ENCODE data around the gene CASP12.

Gene CASP12

DNA sequence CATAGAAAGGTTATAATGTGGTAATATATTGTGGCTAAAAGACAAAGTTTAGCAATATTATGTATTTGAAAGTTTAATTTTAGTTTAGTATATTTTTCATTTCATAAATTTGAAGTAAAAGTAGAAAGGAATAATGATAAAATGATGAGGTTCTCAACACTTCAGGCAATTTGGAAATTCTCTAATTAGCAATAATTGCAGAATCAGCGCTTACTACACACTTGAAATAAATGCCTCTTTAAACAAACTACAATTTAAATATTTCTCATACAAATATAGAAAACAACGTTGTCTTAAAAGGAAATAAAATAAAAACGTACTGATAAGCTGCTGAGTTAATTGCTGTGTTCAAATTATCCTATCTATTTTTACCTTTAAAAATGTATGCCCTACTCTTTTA lies 25.9 kb downstream of the CASP12 start:
- no peak overlapping the region for H3K23ac ChIP-seq (ENCODE audit: low read length)
- H2BK15ac ChIP-seq (replicated peaks; ENCODE audit: low read depth): no peak overlapping the region
- no peak overlapping the region for H4K8ac ChIP-seq (ENCODE audit: low read depth, low read length)
- H3K56ac ChIP-seq (ENCODE audit: low read length): no peak overlapping the region
- H3K4me2 ChIP-seq (ENCODE audit: low read length): no peak overlapping the region
- WGBS (ENCODE audit: extremely low coverage, insufficient coverage, low lambda C conversion rate): 100% methylated on average over 2 of the region's 3 CpGs
- no peak overlapping the region for H3K27ac ChIP-seq (ENCODE audit: low read depth, low read length)
- no peak overlapping the region for H3K4me3 ChIP-seq (ENCODE audit: low read length)
- H3K4ac ChIP-seq (ENCODE audit: low read depth, low read length): no peak overlapping the region
- H3K36me3 ChIP-seq (ENCODE audit: control insufficient read depth, insufficient read depth, low read length): no peaks in the 10 kb centered on the region
- no peak overlapping the region for H2AK5ac ChIP-seq (ENCODE audit: low read length)
- H3K4me1 ChIP-seq (ENCODE audit: control insufficient read depth, low read depth, low read length): no peaks in the 10 kb centered on the region
- no peak overlapping the region for H3K9ac ChIP-seq (ENCODE audit: low read length)
- no peak overlapping the region for H2BK120ac ChIP-seq (ENCODE audit: low read depth, low read length)
- no peak overlapping the region for H3K18ac ChIP-seq (ENCODE audit: low read length)
- DNase-seq: no peak
- H3K27me3 ChIP-seq (ENCODE audit: insufficient read depth, low read length, poor library complexity): no peaks in the 10 kb centered on the region
- no peak overlapping the region for H2BK5ac ChIP-seq (ENCODE audit: low read length)
- H4K5ac ChIP-seq (ENCODE audit: low read length): no peak overlapping the region
- H3K79me2 ChIP-seq (ENCODE audit: control insufficient read depth, insufficient read depth, low read length): no peaks in the 10 kb centered on the region
- no peaks in the 10 kb centered on the region for H3K79me1 ChIP-seq (ENCODE audit: low read length)

GRCh38 chr11:104870910-104871309 lies 27.4 kb downstream of the CASP12 start:
- Histone ChIP-seq H3K56ac (ENCODE audit: low read length) (no peak overlapping the region), H3K36me3 (ENCODE audit: control insufficient read depth, insufficient read depth, low read length) (no peaks in the 10 kb centered on the region), H3K79me2 (ENCODE audit: control insufficient read depth, insufficient read depth, low read length) (no peaks in the 10 kb centered on the region), H3K9ac (ENCODE audit: low read length) (no peak overlapping the region), H3K79me1 (ENCODE audit: low read length) (no peaks in the 10 kb centered on the region), H3K4ac (ENCODE audit: low read depth, low read length) (no peak overlapping the region), H4K5ac (ENCODE audit: low read length) (no peak overlapping the region), H3K4me2 (ENCODE audit: low read length) (no peak overlapping the region), H3K4me3 (ENCODE audit: low read length) (no peak overlapping the region), H2BK15ac (replicated peaks; ENCODE audit: low read depth) (no peak overlapping the region), H3K27me3 (ENCODE audit: insufficient read depth, low read length, poor library complexity) (no peaks in the 10 kb centered on the region), H3K23ac (ENCODE audit: low read length) (no peak overlapping the region), H4K8ac (ENCODE audit: low read depth, low read length) (no peak overlapping the region), H2BK120ac (ENCODE audit: low read depth, low read length) (no peak overlapping the region), H2AK5ac (ENCODE audit: low read length) (no peak overlapping the region), H3K27ac (ENCODE audit: low read depth, low read length) (no peak overlapping the region), H2BK5ac (ENCODE audit: low read length) (no peak overlapping the region), H3K18ac (ENCODE audit: low read length) (no peak overlapping the region), H3K4me1 (ENCODE audit: control insufficient read depth, low read depth, low read length) (no peaks in the 10 kb centered on the region)
- DNase-seq: no peak

DNA sequence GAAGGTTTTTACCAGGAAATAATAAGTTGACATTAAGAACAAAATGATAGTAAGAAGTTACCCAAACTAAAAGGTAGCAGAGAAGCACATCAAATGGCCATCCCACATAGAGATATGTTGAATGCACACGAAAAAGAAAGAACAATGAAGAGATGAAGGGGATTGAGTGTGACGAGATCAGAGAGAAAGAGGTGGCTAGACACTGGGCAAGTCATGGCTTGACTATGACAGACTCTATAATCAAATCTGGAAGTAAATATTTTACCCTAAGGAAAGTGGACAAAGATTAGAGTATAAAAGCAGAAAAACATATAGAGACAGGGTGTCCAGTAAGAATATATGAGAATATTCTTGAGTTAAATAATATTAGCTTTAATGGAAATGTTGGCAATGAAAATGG lies 31.4 kb downstream of the CASP12 start:
- no peak overlapping the region for H2AK5ac ChIP-seq (ENCODE audit: low read length)
- H3K4me2 ChIP-seq (ENCODE audit: low read length): no peak overlapping the region
- no peak overlapping the region for H2BK5ac ChIP-seq (ENCODE audit: low read length)
- H3K18ac ChIP-seq (ENCODE audit: low read length): no peak overlapping the region
- H3K4ac ChIP-seq (ENCODE audit: low read depth, low read length): no peak overlapping the region
- no peak overlapping the region for H2BK120ac ChIP-seq (ENCODE audit: low read depth, low read length)
- no peaks in the 10 kb centered on the region for H3K79me2 ChIP-seq (ENCODE audit: control insufficient read depth, insufficient read depth, low read length)
- WGBS (ENCODE audit: extremely low coverage, insufficient coverage, low lambda C conversion rate): no CpG with 5 or more reads among the region's 2 CpGs
- H3K36me3 ChIP-seq (ENCODE audit: control insufficient read depth, insufficient read depth, low read length): no peaks in the 10 kb centered on the region
- H4K5ac ChIP-seq (ENCODE audit: low read length): no peak overlapping the region
- no peaks in the 10 kb centered on the region for H3K4me1 ChIP-seq (ENCODE audit: control insufficient read depth, low read depth, low read length)
- no peak overlapping the region for H3K23ac ChIP-seq (ENCODE audit: low read length)
- no peak overlapping the region for H3K4me3 ChIP-seq (ENCODE audit: low read length)
- no peak overlapping the region for H4K8ac ChIP-seq (ENCODE audit: low read depth, low read length)
- H3K27me3 ChIP-seq (ENCODE audit: insufficient read depth, low read length, poor library complexity): no peaks in the 10 kb centered on the region
- H3K79me1 ChIP-seq (ENCODE audit: low read length): no peaks in the 10 kb centered on the region
- no peak for DNase-seq
- no peak overlapping the region for H3K27ac ChIP-seq (ENCODE audit: low read depth, low read length)
- no peak overlapping the region for H3K56ac ChIP-seq (ENCODE audit: low read length)
- H2BK15ac ChIP-seq (replicated peaks; ENCODE audit: low read depth): no peak overlapping the region
- no peak overlapping the region for H3K9ac ChIP-seq (ENCODE audit: low read length)

GRCh38 chr11:104858882-104859775 lies 39.1 kb downstream of the CASP12 start:
- Histone ChIP-seq H3K79me1 (ENCODE audit: low read length) (no peaks in the 10 kb centered on the region), H3K79me2 (ENCODE audit: control insufficient read depth, insufficient read depth, low read length) (no peaks in the 10 kb centered on the region), H4K5ac (ENCODE audit: low read length) (no peak overlapping the region), H2AK5ac (ENCODE audit: low read length) (no peak overlapping the region), H2BK5ac (ENCODE audit: low read length) (no peak overlapping the region), H2BK15ac (replicated peaks; ENCODE audit: low read depth) (no peak overlapping the region), H2BK120ac (ENCODE audit: low read depth, low read length) (no peak overlapping the region), H3K27ac (ENCODE audit: low read depth, low read length) (no peak overlapping the region), H3K4ac (ENCODE audit: low read depth, low read length) (no peak overlapping the region), H3K4me2 (ENCODE audit: low read length) (no peak overlapping the region), H3K23ac (ENCODE audit: low read length) (no peak overlapping the region), H3K9ac (ENCODE audit: low read length) (no peak overlapping the region), H4K8ac (ENCODE audit: low read depth, low read length) (no peak overlapping the region), H3K36me3 (ENCODE audit: control insufficient read depth, insufficient read depth, low read length) (no peaks in the 10 kb centered on the region), H3K4me1 (ENCODE audit: control insufficient read depth, low read depth, low read length) (no peaks in the 10 kb centered on the region), H3K56ac (ENCODE audit: low read length) (no peak overlapping the region), H3K18ac (ENCODE audit: low read length) (no peak overlapping the region), H3K4me3 (ENCODE audit: low read length) (no peak overlapping the region), H3K27me3 (ENCODE audit: insufficient read depth, low read length, poor library complexity) (no peaks in the 10 kb centered on the region)
- WGBS (ENCODE audit: extremely low coverage, insufficient coverage, low lambda C conversion rate): no CpG with 5 or more reads among the region's 7 CpGs
- DNase-seq: no peak

DNA sequence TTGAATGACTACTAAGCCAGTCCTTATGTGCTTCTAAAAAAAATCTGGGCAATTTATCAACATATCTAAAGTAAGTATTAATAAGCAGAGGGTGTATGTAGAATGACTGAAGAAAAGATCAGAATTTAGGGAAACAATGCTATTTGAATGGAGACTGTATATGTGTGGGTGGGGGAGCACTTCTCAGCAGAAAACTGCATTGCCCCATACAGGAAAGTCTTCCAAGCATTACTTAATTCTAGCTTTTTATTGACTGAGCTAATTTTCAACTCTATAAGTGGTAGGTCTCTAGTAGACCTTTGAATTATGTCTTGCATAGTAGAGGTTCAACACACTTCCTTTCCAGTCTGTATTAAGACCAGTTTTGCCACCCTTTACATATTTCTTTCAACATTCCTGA lies 41.7 kb downstream of the CASP12 start:
- H3K27ac ChIP-seq (ENCODE audit: low read depth, low read length): no peak overlapping the region
- H3K18ac ChIP-seq (ENCODE audit: low read length): no peak overlapping the region
- no peak overlapping the region for H4K5ac ChIP-seq (ENCODE audit: low read length)
- H3K4ac ChIP-seq (ENCODE audit: low read depth, low read length): no peak overlapping the region
- no peak overlapping the region for H3K4me3 ChIP-seq (ENCODE audit: low read length)
- no peaks in the 10 kb centered on the region for H3K79me2 ChIP-seq (ENCODE audit: control insufficient read depth, insufficient read depth, low read length)
- H3K27me3 ChIP-seq (ENCODE audit: insufficient read depth, low read length, poor library complexity): no peaks in the 10 kb centered on the region
- no peak overlapping the region for H2BK120ac ChIP-seq (ENCODE audit: low read depth, low read length)
- H2BK5ac ChIP-seq (ENCODE audit: low read length): no peak overlapping the region
- no peaks in the 10 kb centered on the region for H3K4me1 ChIP-seq (ENCODE audit: control insufficient read depth, low read depth, low read length)
- H4K8ac ChIP-seq (ENCODE audit: low read depth, low read length): no peak overlapping the region
- H3K4me2 ChIP-seq (ENCODE audit: low read length): no peak overlapping the region
- no peak for DNase-seq
- H3K23ac ChIP-seq (ENCODE audit: low read length): no peak overlapping the region
- H2AK5ac ChIP-seq (ENCODE audit: low read length): no peak overlapping the region
- no peaks in the 10 kb centered on the region for H3K79me1 ChIP-seq (ENCODE audit: low read length)
- H2BK15ac ChIP-seq (replicated peaks; ENCODE audit: low read depth): no peak overlapping the region
- no peaks in the 10 kb centered on the region for H3K36me3 ChIP-seq (ENCODE audit: control insufficient read depth, insufficient read depth, low read length)
- no peak overlapping the region for H3K9ac ChIP-seq (ENCODE audit: low read length)
- H3K56ac ChIP-seq (ENCODE audit: low read length): no peak overlapping the region

- no peak overlapping the region for H3K27ac ChIP-seq (ENCODE audit: low read depth, low read length)
- H3K27me3 ChIP-seq (ENCODE audit: insufficient read depth, low read length, poor library complexity): no peaks in the 10 kb centered on the region
- H2BK15ac ChIP-seq (replicated peaks; ENCODE audit: low read depth): no peak overlapping the region
- no peak for DNase-seq
- H3K79me2 ChIP-seq (ENCODE audit: control insufficient read depth, insufficient read depth, low read length): no peaks in the 10 kb centered on the region
- H3K79me1 ChIP-seq (ENCODE audit: low read length): no peaks in the 10 kb centered on the region
- H3K23ac ChIP-seq (ENCODE audit: low read length): no peak overlapping the region
- H3K4me1 ChIP-seq (ENCODE audit: control insufficient read depth, low read depth, low read length): no peaks in the 10 kb centered on the region
- H3K4ac ChIP-seq (ENCODE audit: low read depth, low read length): no peak overlapping the region
- no CpG with 5 or more reads among the region's 2 CpGs for WGBS (ENCODE audit: extremely low coverage, insufficient coverage, low lambda C conversion rate)
- H2AK5ac ChIP-seq (ENCODE audit: low read length): no peak overlapping the region
- H3K36me3 ChIP-seq (ENCODE audit: control insufficient read depth, insufficient read depth, low read length): no peaks in the 10 kb centered on the region
- no peak overlapping the region for H3K56ac ChIP-seq (ENCODE audit: low read length)
- no peak overlapping the region for H3K18ac ChIP-seq (ENCODE audit: low read length)
- H4K5ac ChIP-seq (ENCODE audit: low read length): no peak overlapping the region
- no peak overlapping the region for H3K9ac ChIP-seq (ENCODE audit: low read length)
- no peak overlapping the region for H4K8ac ChIP-seq (ENCODE audit: low read depth, low read length)
- no peak overlapping the region for H2BK120ac ChIP-seq (ENCODE audit: low read depth, low read length)
- H2BK5ac ChIP-seq (ENCODE audit: low read length): no peak overlapping the region
- no peak overlapping the region for H3K4me3 ChIP-seq (ENCODE audit: low read length)
- no peak overlapping the region for H3K4me2 ChIP-seq (ENCODE audit: low read length)
Measured at GRCh38 chr11:104855965-104856364, 42.3 kb downstream of the CASP12 start.
